NCI-H2227 (cell line): Measurements from ENCODE around the gene CFTR.

Experiments
- DNase-seq: peaks from one replicate; lab custom pipeline; 2025; ENCODE audit not compliant: unreplicated experiment; lab: John Stamatoyannopoulos, UW

CFTR gene

DNA sequence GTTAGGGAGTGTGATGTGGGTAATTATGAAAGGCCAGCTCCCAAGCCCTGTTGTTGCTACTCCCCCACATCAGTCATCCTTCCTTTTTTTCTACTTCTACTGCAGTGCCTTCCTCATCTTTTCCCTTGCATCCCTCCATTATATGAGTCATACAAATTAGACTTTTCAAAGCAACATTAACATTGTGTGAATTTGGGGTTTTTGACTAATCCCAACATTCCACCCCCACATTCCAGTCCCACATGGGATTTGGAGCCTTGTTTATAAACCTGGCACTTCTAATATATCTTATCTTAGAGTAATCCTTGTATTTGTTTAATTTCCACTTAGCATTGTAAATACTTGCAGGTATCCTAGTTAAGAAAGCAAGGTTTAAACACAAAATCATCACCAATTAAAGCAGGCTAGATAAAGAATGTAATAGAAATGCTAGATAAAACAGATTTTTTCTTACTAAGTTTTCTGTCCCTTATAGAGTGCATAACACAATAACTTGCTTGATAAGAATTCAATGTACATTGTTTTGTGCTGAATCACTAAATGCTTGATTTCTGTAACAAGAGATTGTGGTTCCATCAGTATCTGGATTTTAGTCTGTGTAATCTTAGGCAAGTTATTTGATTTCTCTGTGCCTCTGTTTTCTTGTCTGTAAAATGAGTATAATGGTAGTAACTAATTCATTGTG, 165.8 kb downstream of the CFTR start:
- no peak for DNase-seq

DNA sequence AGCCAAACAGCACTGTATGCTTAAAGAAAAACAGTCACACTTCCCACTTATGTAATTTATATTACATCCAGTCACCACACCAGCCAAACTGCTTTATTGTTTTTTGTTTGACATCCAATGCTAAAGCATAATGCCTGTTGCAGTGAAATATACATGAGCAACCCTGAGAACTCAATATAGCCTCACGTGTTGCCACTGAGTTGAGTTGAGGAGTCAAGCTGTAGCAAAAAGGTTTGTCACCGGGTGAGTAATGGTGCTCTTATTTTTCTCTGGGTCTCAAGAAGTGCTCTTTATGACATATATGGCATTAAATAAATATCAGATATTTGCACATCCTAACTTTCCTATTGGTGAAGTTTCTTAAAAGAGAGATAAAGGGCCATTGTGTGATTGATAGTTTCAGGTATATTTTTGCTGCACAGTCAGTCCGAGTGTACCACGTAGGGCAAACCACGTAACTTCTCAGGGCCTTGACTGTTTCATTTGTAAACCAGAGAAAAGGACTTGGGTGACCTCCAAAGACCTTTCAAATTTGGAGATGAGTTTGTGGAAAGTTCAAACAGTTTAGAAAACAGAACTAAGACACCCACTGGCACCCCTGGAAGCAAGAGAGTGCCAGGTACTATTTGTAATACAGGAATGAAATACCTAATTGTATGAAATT, 168.5 kb downstream of the CFTR start:
- DNase-seq = no peak

DNA sequence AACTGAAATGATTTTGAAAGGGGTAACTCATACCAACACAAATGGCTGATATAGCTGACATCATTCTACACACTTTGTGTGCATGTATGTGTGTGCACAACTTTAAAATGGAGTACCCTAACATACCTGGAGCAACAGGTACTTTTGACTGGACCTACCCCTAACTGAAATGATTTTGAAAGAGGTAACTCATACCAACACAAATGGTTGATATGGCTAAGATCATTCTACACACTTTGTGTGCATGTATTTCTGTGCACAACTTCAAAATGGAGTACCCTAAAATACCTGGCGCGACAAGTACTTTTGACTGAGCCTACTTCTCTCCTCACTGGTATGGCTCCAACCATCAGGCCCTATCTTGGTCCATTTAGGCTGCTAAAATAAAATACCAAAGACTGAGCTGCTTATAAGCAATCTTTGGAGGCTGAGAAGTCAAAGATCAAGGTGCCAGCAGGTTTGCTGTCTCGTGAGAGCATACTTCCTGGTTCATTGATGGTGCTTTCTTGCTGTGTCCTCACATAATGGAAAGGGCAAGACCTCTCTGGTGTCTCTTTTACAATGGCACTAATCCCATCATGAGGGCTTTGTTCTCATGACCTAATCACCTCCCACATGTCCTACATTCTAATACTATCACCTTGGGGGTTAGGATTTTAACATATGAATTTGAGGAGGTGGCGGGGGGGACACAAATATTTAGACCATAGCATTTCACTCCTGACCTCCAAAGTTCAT, 173.3 kb downstream of the CFTR start:
- no peak for DNase-seq

DNA sequence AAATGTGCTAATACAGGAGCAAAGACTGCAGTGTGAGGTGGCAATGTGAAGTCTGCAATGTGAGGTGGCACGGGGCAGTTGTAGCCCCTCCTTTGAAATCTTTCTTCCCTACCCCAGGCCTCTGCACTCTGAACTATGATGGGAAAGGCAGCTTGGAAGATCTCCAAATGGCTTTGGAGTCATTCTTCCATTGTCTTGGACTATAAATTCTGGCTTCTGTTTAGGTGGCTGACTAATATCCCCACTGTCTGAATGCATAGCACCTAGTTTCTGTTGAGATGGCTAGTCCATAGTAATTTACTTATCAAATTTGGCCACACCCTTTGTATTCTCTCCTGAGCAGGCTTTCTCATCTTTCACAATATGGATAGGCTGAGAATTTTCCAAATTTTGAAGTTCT, 175.0 kb downstream of the CFTR start:
- DNase-seq = no peak

DNA sequence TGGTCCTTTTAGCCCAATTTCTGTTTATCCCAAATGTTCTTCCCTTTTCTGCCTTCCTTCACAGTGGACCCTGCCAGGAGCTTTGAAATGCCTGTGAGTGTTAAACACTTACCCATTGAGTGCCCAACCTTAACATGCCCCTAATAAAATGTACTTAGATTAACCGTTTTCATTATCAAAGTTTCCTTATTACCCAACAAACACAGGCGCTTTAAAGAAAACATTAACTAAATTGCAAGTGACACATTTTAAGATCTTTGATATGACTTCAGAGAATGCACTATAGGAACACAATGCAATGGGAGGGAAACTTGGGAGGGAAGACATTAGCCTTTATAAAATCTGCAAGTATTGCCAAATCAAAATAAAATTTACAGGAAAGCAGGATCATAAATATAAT, 177.0 kb downstream of the CFTR start:
- DNase-seq = no peak

DNA sequence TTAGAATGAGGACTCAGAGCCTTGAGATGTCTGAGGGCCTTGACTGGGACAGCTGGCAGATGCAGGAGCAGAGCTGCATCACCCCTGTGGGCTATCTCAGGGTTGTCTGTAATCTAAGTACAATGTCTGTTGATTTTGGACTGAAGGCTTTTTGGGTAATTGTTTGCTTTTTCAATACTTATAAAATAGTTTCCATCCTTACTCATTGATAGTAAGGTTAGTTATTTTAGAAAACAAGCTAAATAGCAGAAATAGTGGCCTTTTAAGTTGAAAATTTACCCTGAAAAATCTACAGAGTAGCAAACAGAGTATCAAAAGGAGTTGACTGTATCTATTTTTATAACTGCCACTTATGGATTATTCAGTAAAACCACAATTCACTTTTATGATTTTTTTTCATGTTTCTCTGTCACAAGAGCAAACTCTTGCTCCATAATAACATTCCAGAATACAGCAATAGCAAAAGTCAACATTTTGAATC, 179.7 kb downstream of the CFTR start:
- no peak for DNase-seq

DNA sequence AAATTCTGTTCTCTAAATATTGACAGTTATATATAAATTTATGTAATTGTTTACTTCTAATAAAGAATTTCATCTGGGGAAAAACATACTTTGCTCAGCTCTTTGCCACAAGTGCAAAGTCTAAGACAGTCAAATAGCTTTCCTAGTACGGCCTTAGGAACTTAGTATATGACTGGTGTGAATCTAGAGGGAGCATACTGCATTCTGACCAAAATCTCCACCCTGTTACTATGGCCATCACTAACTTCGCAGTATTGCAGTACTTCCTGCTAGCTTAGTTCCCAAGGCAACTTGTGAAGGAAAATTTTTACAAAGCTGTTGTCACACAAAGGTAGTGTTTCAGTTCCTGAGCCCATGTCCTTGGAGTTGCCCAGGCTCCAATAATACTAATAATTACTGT, 181.5 kb downstream of the CFTR start:
- no peak for DNase-seq

DNA sequence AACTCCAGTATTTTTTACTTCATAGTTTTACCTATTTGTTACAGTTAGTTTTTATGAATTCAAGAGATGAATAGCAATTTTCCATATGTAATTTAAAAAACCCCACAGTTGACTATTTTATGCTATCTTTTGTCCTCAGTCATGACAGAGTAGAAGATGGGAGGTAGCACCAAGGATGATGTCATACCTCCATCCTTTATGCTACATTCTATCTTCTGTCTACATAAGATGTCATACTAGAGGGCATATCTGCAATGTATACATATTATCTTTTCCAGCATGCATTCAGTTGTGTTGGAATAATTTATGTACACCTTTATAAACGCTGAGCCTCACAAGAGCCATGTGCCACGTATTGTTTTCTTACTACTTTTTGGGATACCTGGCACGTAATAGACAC, 184.2 kb downstream of the CFTR start:
- DNase-seq = no peak

DNA sequence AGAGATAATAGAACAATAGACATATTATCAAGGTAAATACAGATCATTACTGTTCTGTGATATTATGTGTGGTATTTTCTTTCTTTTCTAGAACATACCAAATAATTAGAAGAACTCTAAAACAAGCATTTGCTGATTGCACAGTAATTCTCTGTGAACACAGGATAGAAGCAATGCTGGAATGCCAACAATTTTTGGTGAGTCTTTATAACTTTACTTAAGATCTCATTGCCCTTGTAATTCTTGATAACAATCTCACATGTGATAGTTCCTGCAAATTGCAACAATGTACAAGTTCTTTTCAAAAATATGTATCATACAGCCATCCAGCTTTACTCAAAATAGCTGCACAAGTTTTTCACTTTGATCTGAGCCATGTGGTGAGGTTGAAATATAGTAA, 185.5 kb downstream of the CFTR start:
- DNase-seq = no peak

DNA sequence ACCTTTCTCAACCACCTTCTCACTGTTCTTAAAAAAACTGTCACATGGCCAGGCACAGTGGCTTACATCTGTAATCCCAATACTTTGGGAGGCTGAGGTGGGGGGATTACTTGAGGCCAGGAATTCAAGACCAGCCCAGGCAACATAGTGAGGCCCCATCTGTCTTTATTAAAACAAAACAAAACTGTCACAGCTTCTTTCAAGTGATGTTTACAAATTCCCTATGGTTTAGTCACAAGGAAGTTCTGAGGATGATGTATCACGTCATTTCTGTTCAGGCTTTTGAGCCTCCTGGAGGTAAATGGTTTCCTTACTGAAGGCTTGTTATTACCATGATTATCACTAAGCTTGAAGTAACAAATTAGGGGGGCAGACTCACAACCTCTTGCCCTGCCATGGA, 186.2 kb downstream of the CFTR start:
- no peak for DNase-seq

DNA sequence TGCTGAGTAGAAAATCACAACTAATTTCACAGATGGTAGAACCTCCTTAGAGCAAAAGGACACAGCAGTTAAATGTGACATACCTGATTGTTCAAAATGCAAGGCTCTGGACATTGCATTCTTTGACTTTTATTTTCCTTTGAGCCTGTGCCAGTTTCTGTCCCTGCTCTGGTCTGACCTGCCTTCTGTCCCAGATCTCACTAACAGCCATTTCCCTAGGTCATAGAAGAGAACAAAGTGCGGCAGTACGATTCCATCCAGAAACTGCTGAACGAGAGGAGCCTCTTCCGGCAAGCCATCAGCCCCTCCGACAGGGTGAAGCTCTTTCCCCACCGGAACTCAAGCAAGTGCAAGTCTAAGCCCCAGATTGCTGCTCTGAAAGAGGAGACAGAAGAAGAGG, 186.9 kb downstream of the CFTR start:
- no peak for DNase-seq

DNA sequence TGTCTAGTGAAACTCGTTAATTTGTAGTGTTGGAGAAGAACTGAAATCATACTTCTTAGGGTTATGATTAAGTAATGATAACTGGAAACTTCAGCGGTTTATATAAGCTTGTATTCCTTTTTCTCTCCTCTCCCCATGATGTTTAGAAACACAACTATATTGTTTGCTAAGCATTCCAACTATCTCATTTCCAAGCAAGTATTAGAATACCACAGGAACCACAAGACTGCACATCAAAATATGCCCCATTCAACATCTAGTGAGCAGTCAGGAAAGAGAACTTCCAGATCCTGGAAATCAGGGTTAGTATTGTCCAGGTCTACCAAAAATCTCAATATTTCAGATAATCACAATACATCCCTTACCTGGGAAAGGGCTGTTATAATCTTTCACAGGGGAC, 187.6 kb downstream of the CFTR start:
- no peak for DNase-seq

DNA sequence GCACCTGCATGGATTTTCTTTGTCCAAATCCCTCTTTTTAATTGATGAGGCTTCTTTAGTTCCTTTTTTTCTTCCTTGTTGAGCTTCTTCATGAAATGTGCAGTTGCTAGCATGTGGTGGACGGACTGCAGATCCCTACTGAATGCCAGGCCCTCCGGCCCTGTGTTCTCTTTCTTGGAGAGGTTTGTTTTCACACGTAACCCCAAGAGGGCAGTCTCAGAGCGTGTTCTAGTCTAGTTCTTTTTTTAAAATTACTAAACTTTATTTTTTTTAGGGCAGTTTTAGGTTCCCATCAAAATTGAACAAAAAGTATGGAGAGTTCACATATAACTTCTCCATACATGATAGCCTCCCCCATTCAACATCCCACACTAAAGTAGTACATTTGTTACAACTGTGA, 190.0 kb downstream of the CFTR start:
- no peak for DNase-seq

DNA sequence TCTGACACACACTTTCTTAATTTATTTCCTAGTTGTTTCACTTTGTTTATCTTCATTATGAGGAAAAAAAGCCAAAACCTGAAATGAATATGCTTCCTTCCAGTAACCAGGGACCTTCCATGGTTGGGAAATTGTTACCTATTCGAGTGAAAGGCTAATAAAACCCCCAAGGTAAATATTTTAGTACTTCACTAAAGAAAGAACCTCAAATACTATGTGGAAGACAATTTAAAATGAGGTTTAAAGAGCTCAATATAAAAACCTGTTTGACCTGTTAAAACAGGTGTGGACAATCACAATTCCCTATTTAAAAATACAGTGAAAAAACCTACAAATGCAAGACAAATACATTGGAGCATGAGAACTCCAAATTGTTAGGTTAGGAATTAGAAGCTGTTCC, 192.6 kb downstream of the CFTR start:
- DNase-seq = no peak

DNA sequence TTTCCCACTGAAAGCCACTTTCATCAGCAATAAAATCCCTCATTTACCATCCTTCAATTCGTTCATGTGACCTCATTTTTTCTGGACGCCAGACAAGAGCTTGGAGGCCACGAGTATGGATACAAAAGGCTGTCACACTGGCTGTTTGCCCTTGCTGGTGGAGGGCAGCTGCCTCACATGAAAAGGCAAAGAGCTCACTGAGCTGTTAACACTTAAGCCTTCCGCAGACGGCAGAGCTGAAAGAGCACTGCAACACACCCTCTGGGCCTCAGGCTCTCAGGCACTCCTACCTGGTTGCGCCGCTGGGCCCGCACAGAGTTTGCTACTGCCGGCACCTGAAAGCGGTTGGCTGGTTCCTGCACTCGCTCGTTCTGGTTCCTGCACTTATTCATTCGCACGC, 193.5 kb downstream of the CFTR start:
- no peak for DNase-seq

DNA sequence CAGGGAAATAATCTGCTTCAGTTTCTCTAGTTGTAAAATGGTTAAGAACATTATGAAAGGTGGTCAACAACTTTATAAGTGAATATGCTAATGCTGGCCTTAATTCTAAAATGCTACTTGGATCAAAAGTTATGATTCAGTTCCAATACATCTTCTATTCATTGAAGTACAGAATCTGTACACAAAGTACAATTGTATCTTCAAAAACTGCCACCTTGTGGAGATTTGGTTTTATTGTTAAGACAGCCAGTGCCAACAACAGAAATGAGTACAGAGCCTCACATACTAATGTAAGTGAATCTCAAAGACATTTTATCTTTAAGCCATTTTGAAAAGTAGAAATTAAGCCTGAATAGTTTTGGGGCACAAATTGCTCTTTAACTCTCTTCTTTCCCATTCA, 194.0 kb downstream of the CFTR start:
- DNase-seq = peak; percentile 10

DNA sequence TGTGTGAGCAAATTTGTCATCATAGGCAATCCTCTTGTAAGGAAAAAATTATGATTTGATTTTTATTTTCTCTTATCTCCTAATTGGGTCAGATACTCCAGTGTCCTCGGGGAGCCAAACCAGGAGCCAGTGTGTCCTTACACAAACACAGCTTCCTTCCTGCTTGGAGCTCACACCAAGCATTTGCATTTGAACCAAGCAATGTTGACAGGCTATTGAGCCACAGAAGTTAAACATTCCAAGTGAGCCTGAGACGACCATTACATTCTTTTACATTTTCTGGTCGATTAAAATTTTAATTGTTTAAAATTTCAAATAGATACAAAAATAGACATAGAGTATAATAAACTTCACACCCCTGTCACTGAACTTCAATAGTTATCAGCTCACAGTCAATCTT, 194.8 kb downstream of the CFTR start:
- DNase-seq = no peak

DNA sequence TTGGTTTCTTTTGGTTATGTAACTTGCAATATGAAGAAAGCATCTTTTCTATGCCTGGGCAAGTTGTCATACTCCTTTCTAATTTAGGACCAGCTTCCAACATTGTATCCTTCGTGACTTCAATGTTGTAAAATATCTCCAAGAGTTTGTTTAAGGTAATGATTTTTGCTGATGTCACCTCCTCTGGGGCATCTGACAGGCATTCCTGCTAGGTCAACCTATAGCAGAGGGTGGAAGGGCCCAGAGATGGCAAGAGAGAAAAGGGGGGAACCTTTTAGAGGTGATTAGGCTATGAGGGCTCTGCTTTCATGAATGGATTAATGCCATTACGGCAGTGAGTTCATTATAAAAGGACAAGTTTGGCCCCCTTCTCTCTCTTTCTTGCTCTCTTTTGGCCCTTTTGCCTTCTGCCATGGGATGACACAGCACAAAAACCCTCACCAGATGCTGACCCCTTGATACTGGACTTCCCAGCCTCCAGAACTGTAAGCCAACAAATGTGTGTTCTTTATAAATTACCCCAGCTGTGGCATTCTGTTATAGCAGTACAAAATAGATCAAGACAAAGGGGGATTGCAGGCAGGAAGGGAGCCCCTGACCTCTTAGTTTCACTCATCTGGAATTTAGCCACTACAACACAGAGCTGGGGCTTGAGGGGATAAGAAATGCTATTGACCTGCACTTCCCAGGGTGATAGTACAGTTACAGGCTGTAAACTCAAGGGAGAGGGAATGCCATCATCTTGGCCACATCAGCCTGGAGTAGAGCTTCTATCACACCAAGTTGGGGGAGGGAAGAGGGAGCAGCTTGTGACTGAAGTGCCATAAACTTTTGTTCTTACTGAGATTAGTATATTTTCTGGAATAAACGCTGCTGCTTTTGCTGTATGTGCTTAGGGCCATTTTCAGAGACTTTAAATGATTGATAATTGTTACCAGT, 195.9 kb downstream of the CFTR start:
- no peak for DNase-seq

DNA sequence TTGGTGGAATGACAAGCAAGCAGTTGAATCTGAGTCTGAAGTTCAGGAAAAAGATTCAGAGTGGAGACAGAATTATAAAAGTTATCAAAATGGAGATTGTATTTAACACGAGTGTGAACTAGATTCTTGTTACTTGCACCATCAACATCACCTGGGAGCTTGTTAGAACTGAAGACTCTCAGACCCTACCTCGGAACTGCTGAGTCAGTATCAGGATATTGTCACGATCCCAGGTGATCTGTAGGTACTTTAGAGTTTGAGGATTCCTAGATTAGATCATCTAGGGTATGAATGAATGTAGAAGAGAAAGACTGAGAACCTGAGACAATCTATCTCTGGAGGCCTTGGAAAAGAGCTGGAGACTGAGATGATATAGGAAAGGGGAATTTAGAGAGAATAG, 199.3 kb downstream of the CFTR start:
- DNase-seq = no peak

DNA sequence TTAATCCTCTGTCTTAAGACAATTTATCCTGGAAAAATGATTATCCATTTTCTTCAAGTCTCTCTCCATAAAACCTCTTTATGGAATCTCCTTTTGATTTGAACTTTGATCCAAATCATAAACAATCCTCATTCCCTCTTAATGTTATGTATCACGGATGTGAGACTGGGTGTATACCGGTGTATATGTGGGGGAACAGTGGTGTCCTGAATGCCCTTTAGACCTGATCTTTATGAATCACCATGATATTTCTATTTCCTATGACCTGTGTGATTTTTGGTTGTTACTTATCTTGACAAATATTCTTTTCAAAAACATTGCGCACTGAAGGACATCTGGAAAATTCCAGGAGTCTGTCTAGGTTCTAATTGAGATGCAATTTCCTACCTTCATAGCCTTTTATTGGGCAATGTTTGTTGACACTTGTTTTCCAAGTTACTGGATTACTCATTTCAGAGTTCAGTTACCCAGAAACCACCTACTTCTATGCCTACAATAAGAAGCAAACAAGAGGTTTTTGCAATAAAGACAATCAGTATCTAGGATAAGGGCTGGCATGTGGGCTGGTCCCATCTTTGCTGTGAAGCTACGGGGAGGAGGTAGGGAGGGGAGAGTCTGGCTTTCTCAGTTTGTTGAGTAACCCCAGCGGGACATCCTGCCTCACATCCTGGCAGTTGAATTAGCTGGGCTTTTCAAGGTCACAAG, 203.0 kb downstream of the CFTR start:
- no peak for DNase-seq
